ENCODE data around the gene RNF43. TPM values are rescaled to one million over a fixed set of nuclear protein-coding genes. Genes with fewer than 3 reads are reported as not detected.
"Not testable (repeated sequence)": the region's sequence is repeated elsewhere in the genome, so short reads cannot be mapped to it uniquely, and the experiment has no call there.

RNF43 gene
- total and polyA plus RNA-seq, 2 donors (not counting 1 experiment from before 2014, with no cell fraction given), result 2.5 to 2.6 TPM

DNA sequence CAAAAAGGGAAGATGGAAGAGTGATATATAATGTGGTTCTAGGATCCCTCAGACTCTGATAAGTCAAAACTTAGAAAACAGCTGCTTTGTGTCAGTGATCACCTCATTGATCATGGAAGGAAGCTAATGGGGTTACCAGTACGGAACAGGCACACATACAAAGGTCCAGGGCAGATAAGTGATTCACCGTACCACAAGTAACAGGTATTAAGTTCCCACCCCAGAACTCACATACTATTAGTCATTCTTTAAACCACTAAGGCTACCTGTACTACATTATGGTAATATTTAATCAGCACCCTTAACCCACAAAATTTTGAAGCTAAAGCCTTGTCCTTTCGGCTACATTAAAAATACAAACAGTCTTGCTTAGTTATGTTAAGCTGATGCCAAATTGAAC, 17.4 kb downstream of the RNF43 start:
- ATAC-seq (ENCODE audit: low read depth) (no peak), DNase-seq (no peak)
- Mint-ChIP-seq H3K4me1 (no peaks in the 10 kb centered on the region), H3K9me3 (ENCODE audit: insufficient read depth) (no peaks in the 10 kb centered on the region), H3K27me3 (no peaks in the 10 kb centered on the region), H3K27ac (no peak overlapping the region), H3K4me3 (no peak overlapping the region)
- Histone ChIP-seq H3K27me3 (replicated peaks in 1 of 4; ENCODE audit: control extremely low read depth in 1 of 4, control insufficient read depth in 3 of 4, insufficient read depth in 4 of 4, low read length in 3 of 4) (no peaks in the 10 kb centered on the region), H3K79me2 (ENCODE audit: control insufficient read depth, insufficient read depth, low read length) (no peaks in the 10 kb centered on the region), H3K4me1 (ENCODE audit: control insufficient read depth in 2 of 2, insufficient read depth in 2 of 2, low read length in 2 of 2) (no peaks in the 10 kb centered on the region), H3K27ac (ENCODE audit: low read length in 2 of 2) (no peak overlapping the region), H3K9me3 (ENCODE audit: control extremely low read depth in 1 of 3, control insufficient read depth in 2 of 3, insufficient read depth in 1 of 3, low read length in 2 of 3) (no peaks in the 10 kb centered on the region), H4K20me1 (ENCODE audit: control insufficient read depth, insufficient read depth, low read length, poor library complexity, severe bottlenecking) (no peaks in the 10 kb centered on the region), H3K4me2 (replicated peaks; ENCODE audit: low read depth, low read length, poor library complexity, severe bottlenecking) (no peak overlapping the region), H2AFZ (ENCODE audit: insufficient read depth, low read depth, low read length, poor library complexity, severe bottlenecking) (no peak overlapping the region), H3K4me3 (ENCODE audit: control extremely low read depth in 1 of 5, extremely low read depth in 1 of 5, insufficient read depth in 1 of 5, low read depth in 2 of 5, low read length in 4 of 5) (no peak overlapping the region), H3K36me3 (replicated peaks in 1 of 2; ENCODE audit: control extremely low read depth in 1 of 2, control insufficient read depth in 1 of 2, extremely low read depth in 1 of 2, insufficient read depth in 2 of 2, low read length in 1 of 2) (no peaks in the 10 kb centered on the region), H3K9ac (ENCODE audit: low read length) (no peak overlapping the region)
- WGBS (ENCODE audit: insufficient coverage), result no CpG with 5 or more reads among the region's 3 CpGs
- ChIA-PET CTCF (interaction anchor here (1.3 kb wide), 1 partner anchor 17 kb away, joined by 8 read pairs; the partner anchor contains the start of gene RNF43), POLR2A (no interaction called here)
- TF ChIP-seq, protein P1, sequence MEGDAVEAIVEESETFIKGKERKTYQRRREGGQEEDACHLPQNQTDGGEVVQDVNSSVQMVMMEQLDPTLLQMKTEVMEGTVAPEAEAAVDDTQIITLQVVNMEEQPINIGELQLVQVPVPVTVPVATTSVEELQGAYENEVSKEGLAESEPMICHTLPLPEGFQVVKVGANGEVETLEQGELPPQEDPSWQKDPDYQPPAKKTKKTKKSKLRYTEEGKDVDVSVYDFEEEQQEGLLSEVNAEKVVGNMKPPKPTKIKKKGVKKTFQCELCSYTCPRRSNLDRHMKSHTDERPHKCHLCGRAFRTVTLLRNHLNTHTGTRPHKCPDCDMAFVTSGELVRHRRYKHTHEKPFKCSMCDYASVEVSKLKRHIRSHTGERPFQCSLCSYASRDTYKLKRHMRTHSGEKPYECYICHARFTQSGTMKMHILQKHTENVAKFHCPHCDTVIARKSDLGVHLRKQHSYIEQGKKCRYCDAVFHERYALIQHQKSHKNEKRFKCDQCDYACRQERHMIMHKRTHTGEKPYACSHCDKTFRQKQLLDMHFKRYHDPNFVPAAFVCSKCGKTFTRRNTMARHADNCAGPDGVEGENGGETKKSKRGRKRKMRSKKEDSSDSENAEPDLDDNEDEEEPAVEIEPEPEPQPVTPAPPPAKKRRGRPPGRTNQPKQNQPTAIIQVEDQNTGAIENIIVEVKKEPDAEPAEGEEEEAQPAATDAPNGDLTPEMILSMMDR (IDR thresholded peaks at IDR 0.05), result no peak
- no peak for TF ChIP-seq EZH2 (IDR thresholded peaks at IDR 0.05; ENCODE audit: borderline replicate concordance, insufficient read depth, low read depth, low read length, poor library complexity, severe bottlenecking)
- intact Hi-C loops (cut with micrococcal nuclease), result no loop called here

DNA sequence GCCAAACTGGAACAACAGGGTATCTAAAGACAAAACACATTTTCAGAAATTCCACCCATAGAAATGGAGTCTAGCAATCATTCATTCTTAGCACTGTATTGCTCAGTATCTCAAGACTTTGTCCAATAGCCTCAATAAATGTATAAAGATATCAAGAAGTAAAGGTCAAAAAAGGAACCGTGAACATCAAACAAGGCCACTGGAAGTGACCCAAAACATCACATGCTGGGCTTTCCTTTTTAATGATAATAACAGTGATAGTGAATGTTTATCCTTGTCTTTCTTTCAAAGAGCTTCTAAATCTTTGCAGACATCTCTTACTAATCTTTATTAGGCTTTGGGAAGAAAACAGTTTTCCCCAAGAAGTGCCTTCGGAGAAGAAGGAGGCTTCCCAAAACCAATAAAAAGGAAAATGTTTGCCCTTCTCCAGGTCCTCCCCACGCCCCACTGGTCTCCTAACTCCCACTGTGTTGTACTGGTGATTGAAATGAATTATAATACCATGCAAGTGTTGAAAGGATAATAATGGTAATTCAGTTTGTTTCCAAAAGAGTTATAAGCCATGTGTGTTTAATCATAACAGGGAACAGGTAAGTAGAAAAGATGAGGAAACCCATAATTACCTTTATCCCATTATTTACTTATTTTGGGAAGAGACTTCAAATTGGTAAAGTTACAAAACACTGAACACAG, 18.6 kb downstream of the RNF43 start:
- Histone ChIP-seq H3K27ac (ENCODE audit: low read length in 2 of 2) (no peak overlapping the region), H3K9ac (ENCODE audit: low read length) (no peak overlapping the region), H3K4me1 (ENCODE audit: control insufficient read depth in 2 of 2, insufficient read depth in 2 of 2, low read length in 2 of 2) (no peaks in the 10 kb centered on the region), H3K4me3 (ENCODE audit: control extremely low read depth in 1 of 5, extremely low read depth in 1 of 5, insufficient read depth in 1 of 5, low read depth in 2 of 5, low read length in 4 of 5) (no peak overlapping the region), H3K36me3 (replicated peaks in 1 of 2; ENCODE audit: control extremely low read depth in 1 of 2, control insufficient read depth in 1 of 2, extremely low read depth in 1 of 2, insufficient read depth in 2 of 2, low read length in 1 of 2) (no peaks in the 10 kb centered on the region), H3K9me3 (ENCODE audit: control extremely low read depth in 1 of 3, control insufficient read depth in 2 of 3, insufficient read depth in 1 of 3, low read length in 2 of 3) (no peaks in the 10 kb centered on the region), H3K79me2 (ENCODE audit: control insufficient read depth, insufficient read depth, low read length) (no peaks in the 10 kb centered on the region), H3K4me2 (replicated peaks; ENCODE audit: low read depth, low read length, poor library complexity, severe bottlenecking) (no peak overlapping the region), H3K27me3 (replicated peaks in 1 of 4; ENCODE audit: control extremely low read depth in 1 of 4, control insufficient read depth in 3 of 4, insufficient read depth in 4 of 4, low read length in 3 of 4) (no peaks in the 10 kb centered on the region), H4K20me1 (ENCODE audit: control insufficient read depth, insufficient read depth, low read length, poor library complexity, severe bottlenecking) (no peaks in the 10 kb centered on the region), H2AFZ (ENCODE audit: insufficient read depth, low read depth, low read length, poor library complexity, severe bottlenecking) (no peak overlapping the region)
- ATAC-seq (ENCODE audit: low read depth) (no peak), DNase-seq (no peak)
- CTCF ChIA-PET, result no interaction called here
- Mint-ChIP-seq H3K27ac (no peak overlapping the region), H3K4me3 (no peak overlapping the region), H3K9me3 (ENCODE audit: insufficient read depth) (no peaks in the 10 kb centered on the region), H3K27me3 (no peaks in the 10 kb centered on the region), H3K4me1 (no peaks in the 10 kb centered on the region)
- TF ChIP-seq, protein P1 (IDR thresholded peaks at IDR 0.05), result no peak
- TF ChIP-seq EZH2 (IDR thresholded peaks at IDR 0.05; ENCODE audit: borderline replicate concordance, insufficient read depth, low read depth, low read length, poor library complexity, severe bottlenecking), result no peak
- WGBS (ENCODE audit: insufficient coverage), result no CpG with 5 or more reads among the region's 3 CpGs
- intact Hi-C loops (cut with micrococcal nuclease), result no loop called here
- POLR2A ChIA-PET, result interaction anchor here (0.7 kb wide), 1 partner anchor 71 kb away, joined by 5 read pairs; no protein-coding TSS in a partner anchor

DNA sequence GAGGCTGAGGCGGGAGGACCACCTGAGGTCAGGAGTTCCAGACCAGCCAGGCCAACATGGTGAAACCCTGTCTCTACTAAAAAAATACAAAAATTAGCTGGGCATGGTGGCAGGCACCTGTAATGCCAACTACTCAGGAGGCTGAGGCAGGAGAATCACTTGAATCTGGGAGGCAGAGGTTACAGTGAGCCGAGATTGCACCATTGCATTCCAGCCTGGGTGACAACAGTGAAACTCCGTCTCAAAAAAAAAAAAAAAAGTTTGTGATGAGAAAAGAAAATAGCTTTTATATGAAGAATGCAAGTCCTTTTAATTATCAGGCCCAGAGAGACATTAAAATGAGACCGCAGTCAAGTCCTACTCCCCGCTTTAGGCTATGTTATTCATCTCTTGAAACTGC, 19.9 kb downstream of the RNF43 start:
- H3K4me3 ChIP-seq (ENCODE audit: control extremely low read depth in 1 of 5, extremely low read depth in 1 of 5, insufficient read depth in 1 of 5, low read depth in 2 of 5, low read length in 4 of 5); H3K4me1 ChIP-seq (ENCODE audit: control insufficient read depth in 2 of 2, insufficient read depth in 2 of 2, low read length in 2 of 2); H2AFZ ChIP-seq (ENCODE audit: insufficient read depth, low read depth, low read length, poor library complexity, severe bottlenecking); H3K9me3 ChIP-seq (ENCODE audit: control extremely low read depth in 1 of 3, control insufficient read depth in 2 of 3, insufficient read depth in 1 of 3, low read length in 2 of 3); CTCF ChIA-PET; DNase-seq; intact Hi-C loops (cut with micrococcal nuclease); H3K79me2 ChIP-seq (ENCODE audit: control insufficient read depth, insufficient read depth, low read length); H4K20me1 ChIP-seq (ENCODE audit: control insufficient read depth, insufficient read depth, low read length, poor library complexity, severe bottlenecking); H3K27ac Mint-ChIP-seq; H3K27me3 Mint-ChIP-seq; H3K4me1 Mint-ChIP-seq; H3K4me2 ChIP-seq (replicated peaks; ENCODE audit: low read depth, low read length, poor library complexity, severe bottlenecking); H3K9ac ChIP-seq (ENCODE audit: low read length); H3K27ac ChIP-seq (ENCODE audit: low read length in 2 of 2); H3K27me3 ChIP-seq (replicated peaks in 1 of 4; ENCODE audit: control extremely low read depth in 1 of 4, control insufficient read depth in 3 of 4, insufficient read depth in 4 of 4, low read length in 3 of 4); ATAC-seq (ENCODE audit: low read depth); H3K36me3 ChIP-seq (replicated peaks in 1 of 2; ENCODE audit: control extremely low read depth in 1 of 2, control insufficient read depth in 1 of 2, extremely low read depth in 1 of 2, insufficient read depth in 2 of 2, low read length in 1 of 2); H3K4me3 Mint-ChIP-seq; H3K9me3 Mint-ChIP-seq (ENCODE audit: insufficient read depth): not testable (repeated sequence)
- POLR2A ChIA-PET, result interaction anchor here (0.7 kb wide), 1 partner anchor 1394 kb away, joined by 5 read pairs; no protein-coding TSS in a partner anchor
- no CpG with 5 or more reads among the region's 5 CpGs for WGBS (ENCODE audit: insufficient coverage)

Data from B cell (primary cell).